HepG2 (cell line): Measurements from ENCODE around the gene SLC20A1. TPM values are rescaled to one million over a fixed set of nuclear protein-coding genes. Genes with fewer than 3 reads are reported as not detected.
A peak's percentile ranks its signal among the peaks of the same experiment; 100 is the strongest.

ENCODE experiments used
- BHLHE40 ChIP-seq: IDR thresholded peaks from 2 replicates; pipeline ENCODE4 v1.6.1; 2011; ENCODE audit warnings: low read length, improper control_type of control experiment
- DPF2 ChIP-seq: sonication (generic); formaldehyde crosslinking; IDR thresholded peaks from 2 replicates; pipeline ENCODE4 v1.4.0; 2020; ENCODE audit warnings: mild to moderate bottlenecking, low read depth, missing genetic modification reagents, borderline replicate concordance
- FOXK1 ChIP-seq: sonication (generic); formaldehyde crosslinking; IDR thresholded peaks from 2 replicates; pipeline ENCODE4 v1.4.0; 2020; ENCODE audit warnings: low read depth, missing genetic modification reagents, borderline replicate concordance
- KDM3A ChIP-seq: IDR thresholded peaks from 2 replicates; pipeline ENCODE4 v1.6.1; 2018; ENCODE audit warnings: low read depth, missing compliant biosample characterization
- MAFG ChIP-seq: sonication (generic); formaldehyde crosslinking; IDR thresholded peaks from 2 replicates; pipeline ENCODE4 v1.5.1; 2020; ENCODE audit warnings: mild to moderate bottlenecking, missing genetic modification reagents
- MTA1 ChIP-seq: sonication (generic); formaldehyde crosslinking; IDR thresholded peaks from 2 replicates; pipeline ENCODE4 v1.4.0; 2020; ENCODE audit warnings: missing genetic modification reagents, mild to moderate bottlenecking, borderline replicate concordance
- PHF21A ChIP-seq: sonication (generic); formaldehyde crosslinking; IDR thresholded peaks from 2 replicates; pipeline ENCODE4 v1.5.0; 2020; ENCODE audit warnings: mild to moderate bottlenecking, missing genetic modification reagents
- POGK ChIP-seq: sonication (generic); formaldehyde crosslinking; conservative IDR thresholded peaks from 2 replicates; pipeline ENCODE4 v1.8.0; 2022; ENCODE audit warnings: mild to moderate bottlenecking, moderate library complexity, missing genetic modification reagents
- REPIN1 ChIP-seq: sonication (generic); formaldehyde crosslinking; IDR thresholded peaks from 2 replicates; pipeline ENCODE4 v1.8.0; 2022; ENCODE audit warnings: missing genetic modification reagents, low read depth, mild to moderate bottlenecking, borderline replicate concordance
- RFX1 ChIP-seq: fragments of 450-650 bp; IDR thresholded peaks from 2 replicates; pipeline ENCODE4 v1.6.1; 2017
- RNF2 ChIP-seq: fragments of 450-650 bp; conservative IDR thresholded peaks from 2 replicates; pipeline ENCODE4 v1.6.1; 2016; ENCODE audit warnings: low read depth
- SALL2 ChIP-seq: sonication (generic); formaldehyde crosslinking; IDR thresholded peaks from 2 replicates; pipeline ENCODE4 v1.8.1; 2023; ENCODE audit warnings: mild to moderate bottlenecking, missing genetic modification reagents, inconsistent platforms
- ZFP37 ChIP-seq: sonication (generic); formaldehyde crosslinking; IDR thresholded peaks from 2 replicates; pipeline ENCODE4 v1.4.0; 2020; ENCODE audit warnings: missing genetic modification reagents, borderline replicate concordance
- ZIK1 ChIP-seq: sonication (generic); formaldehyde crosslinking; IDR thresholded peaks from 2 replicates; pipeline ENCODE4 v1.5.0; 2020; ENCODE audit warnings: mild to moderate bottlenecking, low read depth, missing genetic modification reagents, borderline replicate concordance
- ZNF678 ChIP-seq: sonication (generic); formaldehyde crosslinking; IDR thresholded peaks from 2 replicates; pipeline ENCODE4 v1.4.0; 2020; ENCODE audit warnings: mild to moderate bottlenecking, missing genetic modification reagents
- ZNF746 ChIP-seq: sonication (generic); formaldehyde crosslinking; IDR thresholded peaks from 2 replicates; pipeline ENCODE4 v1.8.0; 2022; ENCODE audit warnings: mild to moderate bottlenecking, missing genetic modification reagents
- polyA plus RNA-seq, 8 experiments: library from polyadenylated mRNA; depleted of rRNA in 3 of 8; stranded (reverse) in 7 of 8; unstranded in 1 of 8; fragments of >200 nt; fragmentation: Illumina TruSeq in 4 of 8; extraction: Trizol in 4 of 8; gene quantifications; 2 replicates each; pipeline versions ENCODE4 v1.2.1 to v1.2.3, GENCODE V29; 2011 to 2016; ENCODE audit warnings: low read depth in 4 of 8, missing spikeins in 1 of 8, mixed read lengths in 1 of 8; ENCODE audit not compliant: insufficient read depth in 1 of 8
- total RNA-seq, 5 experiments: library from RNA; depleted of rRNA; stranded (reverse); fragments of >200 nt; fragmentation: Illumina TruSeq; extraction: Trizol; gene quantifications; 2 replicates each; pipeline ENCODE4 v1.2.3, GENCODE V29; 2016; ENCODE audit warnings: low read depth in 1 of 5
- TF ChIP-seq, protein P1 (sequence below), 2 experiments: fragments of 450-650 bp in 1 of 2; sonication (generic) in 1 of 2; formaldehyde crosslinking; IDR thresholded peaks; 2 replicates each; pipeline versions ENCODE4 v1.5.0 to v1.8.0; 2020 to 2022; ENCODE audit warnings: mild to moderate bottlenecking in 1 of 2, missing genetic modification reagents in 1 of 2
- TF ChIP-seq, protein P2 (sequence below): IDR thresholded peaks from 2 replicates; pipeline ENCODE4 v1.6.1; 2016; ENCODE audit warnings: low read depth
- TF ChIP-seq, protein P3 (sequence below): sonication (generic); formaldehyde crosslinking; IDR thresholded peaks from 2 replicates; pipeline ENCODE4 v1.9.0; 2022; ENCODE audit warnings: low read depth, missing genetic modification reagents
- TF ChIP-seq, protein P4 (sequence below): sonication (generic); formaldehyde crosslinking; IDR thresholded peaks from 2 replicates; pipeline ENCODE4 v1.4.0; 2020; ENCODE audit warnings: missing genetic modification reagents; ENCODE audit errors: not compliant biosample characterization
- TF ChIP-seq, protein P5 (sequence below): sonication (generic); formaldehyde crosslinking; IDR thresholded peaks from 2 replicates; pipeline ENCODE4 v1.9.0; 2022; ENCODE audit warnings: missing genetic modification reagents, mild to moderate bottlenecking, borderline replicate concordance

The SLC20A1 gene
- total and polyA plus RNA-seq, 2 of the 13 experiments (the other 11 are each of a cell fraction or from before 2014, with no cell fraction given), result 54.0 to 85.9 TPM

DNA sequence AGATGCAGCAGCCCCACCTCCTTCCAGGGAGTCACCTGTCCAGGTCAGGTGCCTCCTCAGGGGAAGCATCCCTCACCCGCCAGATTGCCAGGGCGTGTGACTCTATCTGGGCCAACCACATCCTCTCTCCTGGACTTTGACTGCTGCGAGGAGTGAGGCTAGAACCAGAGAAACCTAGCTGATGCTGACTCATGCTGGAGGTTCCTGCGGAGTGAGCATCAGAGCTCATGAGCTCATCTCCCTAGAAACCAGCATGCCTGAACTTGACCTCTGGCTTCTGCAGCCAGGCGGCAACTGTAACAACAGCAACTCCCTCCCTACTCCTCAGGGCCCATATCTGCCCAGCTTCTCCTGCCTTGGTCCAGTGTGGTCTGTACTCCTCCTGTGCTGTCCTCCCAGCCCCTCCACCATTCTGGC is 46.8 kb downstream of the SLC20A1 start (continued):
- TF ChIP-seq ZFP37 (CRISPR knock-in tag), result peak; percentile 92; the same call in 1 of the 2 replicates
- no peak for TF ChIP-seq RNF2
- peak; percentile 83; the same call in 1 of the 2 replicates for TF ChIP-seq FOXK1 (CRISPR knock-in tag)
- TF ChIP-seq SALL2 (CRISPR knock-in tag), result 0 out of 2 replicates have a peak, but pooled peaks have one; percentile 39
- 0 out of 2 replicates have a peak, but pooled peaks have one; percentile 44 for TF ChIP-seq PHF21A (CRISPR knock-in tag)
- no peak for TF ChIP-seq ZNF678
- peak; percentile 67 for TF ChIP-seq BHLHE40
- no peak; the same call in 1 of the 2 replicates for TF ChIP-seq ZIK1 (CRISPR knock-in tag)
- no peak for TF ChIP-seq ZNF746 (CRISPR knock-in tag)
- TF ChIP-seq MAFG (CRISPR knock-in tag), result peak; percentile 96
- peak; percentile 60; the same call in 1 of the 2 replicates for TF ChIP-seq RFX1
- TF ChIP-seq, protein P1, sequence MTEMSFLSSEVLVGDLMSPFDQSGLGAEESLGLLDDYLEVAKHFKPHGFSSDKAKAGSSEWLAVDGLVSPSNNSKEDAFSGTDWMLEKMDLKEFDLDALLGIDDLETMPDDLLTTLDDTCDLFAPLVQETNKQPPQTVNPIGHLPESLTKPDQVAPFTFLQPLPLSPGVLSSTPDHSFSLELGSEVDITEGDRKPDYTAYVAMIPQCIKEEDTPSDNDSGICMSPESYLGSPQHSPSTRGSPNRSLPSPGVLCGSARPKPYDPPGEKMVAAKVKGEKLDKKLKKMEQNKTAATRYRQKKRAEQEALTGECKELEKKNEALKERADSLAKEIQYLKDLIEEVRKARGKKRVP (CRISPR knock-in tag; IDR thresholded peaks at IDR 0.05), result peak in 1 of 2 experiments; percentile 35; a peak in 1 of 4 replicates
- 0 out of 2 replicates have a peak, but pooled peaks have one; percentile 15 for TF ChIP-seq DPF2 (CRISPR knock-in tag)
- TF ChIP-seq, protein P2, sequence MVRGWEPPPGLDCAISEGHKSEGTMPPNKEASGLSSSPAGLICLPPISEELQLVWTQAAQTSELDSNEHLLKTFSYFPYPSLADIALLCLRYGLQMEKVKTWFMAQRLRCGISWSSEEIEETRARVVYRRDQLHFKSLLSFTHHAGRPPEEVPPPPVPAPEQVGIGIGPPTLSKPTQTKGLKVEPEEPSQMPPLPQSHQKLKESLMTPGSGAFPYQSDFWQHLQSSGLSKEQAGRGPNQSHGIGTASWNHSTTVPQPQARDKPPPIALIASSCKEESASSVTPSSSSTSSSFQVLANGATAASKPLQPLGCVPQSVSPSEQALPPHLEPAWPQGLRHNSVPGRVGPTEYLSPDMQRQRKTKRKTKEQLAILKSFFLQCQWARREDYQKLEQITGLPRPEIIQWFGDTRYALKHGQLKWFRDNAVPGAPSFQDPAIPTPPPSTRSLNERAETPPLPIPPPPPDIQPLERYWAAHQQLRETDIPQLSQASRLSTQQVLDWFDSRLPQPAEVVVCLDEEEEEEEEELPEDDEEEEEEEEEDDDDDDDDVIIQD (CRISPR knock-in tag), result peak; percentile 87
- peak; percentile 39; the same call in 1 of the 2 replicates for TF ChIP-seq REPIN1 (CRISPR knock-in tag)
- peak; percentile 52; the same call in 1 of the 2 replicates for TF ChIP-seq MTA1 (CRISPR knock-in tag)
- TF ChIP-seq POGK, result 0 out of 2 replicates have a peak, but pooled peaks have one; percentile 36
- TF ChIP-seq, protein P3, sequence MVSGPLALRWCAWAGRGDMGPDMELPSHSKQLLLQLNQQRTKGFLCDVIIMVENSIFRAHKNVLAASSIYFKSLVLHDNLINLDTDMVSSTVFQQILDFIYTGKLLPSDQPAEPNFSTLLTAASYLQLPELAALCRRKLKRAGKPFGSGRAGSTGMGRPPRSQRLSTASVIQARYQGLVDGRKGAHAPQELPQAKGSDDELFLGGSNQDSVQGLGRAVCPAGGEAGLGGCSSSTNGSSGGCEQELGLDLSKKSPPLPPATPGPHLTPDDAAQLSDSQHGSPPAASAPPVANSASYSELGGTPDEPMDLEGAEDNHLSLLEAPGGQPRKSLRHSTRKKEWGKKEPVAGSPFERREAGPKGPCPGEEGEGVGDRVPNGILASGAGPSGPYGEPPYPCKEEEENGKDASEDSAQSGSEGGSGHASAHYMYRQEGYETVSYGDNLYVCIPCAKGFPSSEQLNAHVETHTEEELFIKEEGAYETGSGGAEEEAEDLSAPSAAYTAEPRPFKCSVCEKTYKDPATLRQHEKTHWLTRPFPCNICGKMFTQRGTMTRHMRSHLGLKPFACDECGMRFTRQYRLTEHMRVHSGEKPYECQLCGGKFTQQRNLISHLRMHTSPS, result peak; percentile 33; the same call in 1 of the 2 replicates
- TF ChIP-seq, protein P4, sequence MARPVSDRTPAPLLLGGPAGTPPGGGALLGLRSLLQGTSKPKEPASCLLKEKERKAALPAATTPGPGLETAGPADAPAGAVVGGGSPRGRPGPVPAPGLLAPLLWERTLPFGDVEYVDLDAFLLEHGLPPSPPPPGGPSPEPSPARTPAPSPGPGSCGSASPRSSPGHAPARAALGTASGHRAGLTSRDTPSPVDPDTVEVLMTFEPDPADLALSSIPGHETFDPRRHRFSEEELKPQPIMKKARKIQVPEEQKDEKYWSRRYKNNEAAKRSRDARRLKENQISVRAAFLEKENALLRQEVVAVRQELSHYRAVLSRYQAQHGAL (CRISPR knock-in tag), result no peak
- TF ChIP-seq, protein P5, sequence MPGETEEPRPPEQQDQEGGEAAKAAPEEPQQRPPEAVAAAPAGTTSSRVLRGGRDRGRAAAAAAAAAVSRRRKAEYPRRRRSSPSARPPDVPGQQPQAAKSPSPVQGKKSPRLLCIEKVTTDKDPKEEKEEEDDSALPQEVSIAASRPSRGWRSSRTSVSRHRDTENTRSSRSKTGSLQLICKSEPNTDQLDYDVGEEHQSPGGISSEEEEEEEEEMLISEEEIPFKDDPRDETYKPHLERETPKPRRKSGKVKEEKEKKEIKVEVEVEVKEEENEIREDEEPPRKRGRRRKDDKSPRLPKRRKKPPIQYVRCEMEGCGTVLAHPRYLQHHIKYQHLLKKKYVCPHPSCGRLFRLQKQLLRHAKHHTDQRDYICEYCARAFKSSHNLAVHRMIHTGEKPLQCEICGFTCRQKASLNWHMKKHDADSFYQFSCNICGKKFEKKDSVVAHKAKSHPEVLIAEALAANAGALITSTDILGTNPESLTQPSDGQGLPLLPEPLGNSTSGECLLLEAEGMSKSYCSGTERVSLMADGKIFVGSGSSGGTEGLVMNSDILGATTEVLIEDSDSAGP (CRISPR knock-in tag), result 0 out of 2 replicates have a peak, but pooled peaks have one; percentile 35
- peak; percentile 80; the same call in 1 of the 2 replicates for TF ChIP-seq KDM3A (CRISPR knock-in tag)
